IMR-90 (cell line): ENCODE data around the gene C14orf180. TPM values are rescaled to one million over a fixed set of nuclear protein-coding genes. Genes with fewer than 3 reads are reported as not detected.

Source experiments
- ATAC-seq: fragments of 200-7000 bp; cut with Tn5 transposase; 2 replicates; pipeline ENCODE4 v1.9.1; 2020; ENCODE audit warnings: low read depth, mild to moderate bottlenecking, moderate library complexity
- BruUV-seq: library from RNA; stranded (reverse); fragments of 400-500 nt; replicated peaks from 2 replicates; lab custom pipeline; 2021; lab: Mats Ljungman, UMichigan
- CTCF ChIA-PET: fragments of 300-600 bp; formaldehyde crosslinking; extraction: SDS; loops from one replicate; lab custom pipeline; 2021; ENCODE audit warnings: antibody characterized with exemption; lab: Yijun Ruan, JAX
- POLR2A ChIA-PET: fragments of 300-600 bp; sonication (Branson Sonifier 250); formaldehyde crosslinking; loops from one replicate; lab custom pipeline; 2022; ENCODE audit warnings: antibody characterized with exemption; ENCODE audit not compliant: unreplicated experiment; lab: Charles Lee
- DNase-seq: peaks from one replicate; pipeline ENCODE4 v3.0.0; 2013
- H2AFZ ChIP-seq: replicated peaks from 2 replicates; pipeline ENCODE3; 2013; ENCODE audit warnings: low read length, mild to moderate bottlenecking; ENCODE audit not compliant: poor library complexity
- H2AK5ac ChIP-seq: 2 replicates; pipeline ENCODE4 v1.6.1; 2013; ENCODE audit warnings: low read depth, low read length, inconsistent platforms
- H2AK9ac ChIP-seq: replicated peaks from 2 replicates; pipeline ENCODE3; 2013; ENCODE audit warnings: mild to moderate bottlenecking, low read depth, low read length, moderate library complexity; ENCODE audit not compliant: poor library complexity
- H2BK120ac ChIP-seq: 2 replicates; pipeline ENCODE4 v1.6.1; 2013; ENCODE audit warnings: low read depth, low read length, inconsistent platforms
- H2BK15ac ChIP-seq: 3 replicates; pipeline ENCODE4 v1.6.1; 2013; ENCODE audit warnings: low read depth, low read length, inconsistent platforms
- H2BK20ac ChIP-seq: 2 replicates; pipeline ENCODE4 v1.6.1; 2013; ENCODE audit warnings: low read depth, mild to moderate bottlenecking, inconsistent platforms, low read length, moderate library complexity
- H2BK5ac ChIP-seq: 2 replicates; pipeline ENCODE4 v1.6.1; 2013; ENCODE audit warnings: mild to moderate bottlenecking, low read depth, low read length, inconsistent platforms; ENCODE audit not compliant: poor library complexity, severe bottlenecking
- H3K14ac ChIP-seq: replicated peaks from 2 replicates; pipeline ENCODE4 v1.6.1; 2013; ENCODE audit warnings: low read depth, low read length, inconsistent platforms
- H3K18ac ChIP-seq: 2 replicates; pipeline ENCODE4 v1.6.1; 2013; ENCODE audit warnings: low read depth, low read length, control low read depth
- H3K23ac ChIP-seq: 2 replicates; pipeline ENCODE4 v1.6.1; 2013; ENCODE audit warnings: low read depth, low read length, inconsistent platforms
- H3K27ac ChIP-seq: 2 replicates; pipeline ENCODE4 v1.5.1; 2013; ENCODE audit warnings: mild to moderate bottlenecking, control low read depth, low read length; ENCODE audit not compliant: insufficient read depth
- H3K27me3 ChIP-seq: 2 replicates; pipeline ENCODE4 v1.6.1; 2013; ENCODE audit warnings: low read length; ENCODE audit not compliant: control insufficient read depth, insufficient read depth
- H3K36me3 ChIP-seq: 2 replicates; pipeline ENCODE4 v1.6.1; 2013; ENCODE audit warnings: low read length, mixed read lengths; ENCODE audit not compliant: control insufficient read depth, insufficient read depth
- H3K4ac ChIP-seq: 2 replicates; pipeline ENCODE4 v1.6.1; 2013; ENCODE audit warnings: low read depth, low read length, inconsistent platforms
- H3K4me1 ChIP-seq: 2 replicates; pipeline ENCODE4 v1.6.1; 2013; ENCODE audit warnings: low read length, mixed read lengths; ENCODE audit not compliant: control insufficient read depth, insufficient read depth
- H3K4me2 ChIP-seq: 2 replicates; pipeline ENCODE4 v1.6.1; 2013; ENCODE audit warnings: low read depth, mild to moderate bottlenecking, control low read depth, low read length, moderate library complexity
- H3K4me3 ChIP-seq: 2 replicates; pipeline ENCODE4 v1.5.1; 2013; ENCODE audit warnings: low read depth, mild to moderate bottlenecking, control low read depth, low read length, moderate library complexity; ENCODE audit not compliant: insufficient read depth
- H3K56ac ChIP-seq: 2 replicates; pipeline ENCODE4 v1.6.1; 2013; ENCODE audit warnings: low read length, inconsistent platforms; ENCODE audit not compliant: insufficient read depth; ENCODE audit errors: extremely low read depth
- H3K79me1 ChIP-seq, 2 experiments: 2 replicates each; pipeline ENCODE4 v1.6.1; 2013; ENCODE audit warnings: low read length in 2 of 2, inconsistent platforms in 1 of 2, low read depth in 1 of 2
- H3K9ac ChIP-seq: 2 replicates; pipeline ENCODE4 v1.6.1; 2013; ENCODE audit warnings: low read depth, low read length, control low read depth
- H3K9me1 ChIP-seq: 2 replicates; pipeline ENCODE4 v1.6.1; 2013; ENCODE audit warnings: low read length, inconsistent platforms; ENCODE audit not compliant: insufficient read depth
- H3K9me3 ChIP-seq: 2 replicates; pipeline ENCODE4 v1.6.1; 2013; ENCODE audit warnings: low read length; ENCODE audit not compliant: control insufficient read depth, insufficient read depth
- H4K20me1 ChIP-seq: 2 replicates; pipeline ENCODE4 v1.6.1; 2013; ENCODE audit warnings: low read length, inconsistent platforms; ENCODE audit not compliant: insufficient read depth
- H4K5ac ChIP-seq: 2 replicates; pipeline ENCODE4 v1.6.1; 2013; ENCODE audit warnings: mild to moderate bottlenecking, low read depth, low read length, control low read depth
- H4K8ac ChIP-seq, 2 experiments: 2 replicates each; pipeline ENCODE4 v1.6.1; 2013; ENCODE audit warnings: low read depth in 2 of 2, low read length in 2 of 2, control low read depth in 1 of 2, inconsistent platforms in 1 of 2
- H4K91ac ChIP-seq: 2 replicates; pipeline ENCODE4 v1.6.1; 2013; ENCODE audit warnings: low read depth, low read length, inconsistent platforms; ENCODE audit not compliant: insufficient read depth
- BHLHE40 ChIP-seq: fragments of 150-350 bp; IDR thresholded peaks from 2 replicates; pipeline ENCODE4 v1.6.1; 2016; ENCODE audit warnings: mild to moderate bottlenecking, low read depth, low read length
- CEBPB ChIP-seq: IDR thresholded peaks from 2 replicates; pipeline ENCODE4 v1.6.1; 2012; ENCODE audit warnings: low read depth, low read length, improper control_type of control experiment
- CHD1 ChIP-seq: IDR thresholded peaks from 2 replicates; pipeline ENCODE4 v1.6.1; 2012; ENCODE audit warnings: low read depth, low read length, improper control_type of control experiment
- ELK1 ChIP-seq: fragments of 150-350 bp; IDR thresholded peaks from 2 replicates; pipeline ENCODE4 v1.6.1; 2016; ENCODE audit warnings: low read depth, mild to moderate bottlenecking, low read length, moderate library complexity, borderline replicate concordance
- FOS ChIP-seq: fragments of 150-350 bp; IDR thresholded peaks from 2 replicates; pipeline ENCODE4 v1.6.1; 2016; ENCODE audit warnings: low read depth, low read length
- MAFK ChIP-seq: IDR thresholded peaks from 2 replicates; pipeline ENCODE4 v1.6.1; 2012; ENCODE audit warnings: low read depth, low read length, improper control_type of control experiment
- MAZ ChIP-seq: IDR thresholded peaks from 2 replicates; pipeline ENCODE4 v1.6.1; 2012; ENCODE audit warnings: low read depth, mild to moderate bottlenecking, low read length, improper control_type of control experiment, moderate library complexity, borderline replicate concordance
- MXI1 ChIP-seq: IDR thresholded peaks from 2 replicates; pipeline ENCODE4 v1.6.1; 2012; ENCODE audit warnings: low read depth, mild to moderate bottlenecking, low read length, moderate library complexity, borderline replicate concordance
- NFE2L2 ChIP-seq: fragments of 150-350 bp; IDR thresholded peaks from 2 replicates; pipeline ENCODE4 v1.6.1; 2016; ENCODE audit warnings: low read depth, mild to moderate bottlenecking, low read length
- POLR2A ChIP-seq: IDR thresholded peaks from 2 replicates; pipeline ENCODE4 v1.6.1; 2012; ENCODE audit warnings: mild to moderate bottlenecking, low read depth, low read length
- RAD21 ChIP-seq: IDR thresholded peaks from 2 replicates; pipeline ENCODE4 v1.6.1; 2012; ENCODE audit warnings: low read length, improper control_type of control experiment
- RCOR1 ChIP-seq: IDR thresholded peaks from 2 replicates; pipeline ENCODE4 v1.6.1; 2012; ENCODE audit warnings: mild to moderate bottlenecking, low read length, improper control_type of control experiment; ENCODE audit not compliant: insufficient replicate concordance
- RFX5 ChIP-seq: IDR thresholded peaks from 2 replicates; pipeline ENCODE4 v1.8.0; 2012; ENCODE audit warnings: low read depth, mild to moderate bottlenecking, low read length, moderate library complexity
- SMC3 ChIP-seq: fragments of 150-350 bp; IDR thresholded peaks from 2 replicates; pipeline ENCODE4 v1.6.1; 2016; ENCODE audit warnings: low read depth, mild to moderate bottlenecking, antibody characterized with exemption, low read length, moderate library complexity
- USF2 ChIP-seq: fragments of 150-350 bp; IDR thresholded peaks from 2 replicates; pipeline ENCODE4 v1.6.1; 2017; ENCODE audit warnings: mild to moderate bottlenecking, antibody characterized with exemption, low read length, low read depth
- whole genome bisulfite sequencing, 2 experiments: methylation state at CpG; one replicate each; pipeline versions ENCODE4 v1.1.5 to v1.1.7; 2013; ENCODE audit warnings: missing lambda C conversion rate in 2 of 2; ENCODE audit not compliant: insufficient read length in 1 of 2; ENCODE audit errors: extremely low coverage in 2 of 2; 5-methylcytosine and 5-hydroxymethylcytosine counted together
- dilution Hi-C: fragments of 300-500 bp; cut with HindIII; formaldehyde crosslinking; loops from one replicate; pipeline ENCODE4 v1.14.3; 2018; ENCODE audit warnings: low sequenced_read_pairs; ENCODE audit not compliant: unreplicated experiment
- in situ Hi-C: fragments of 300-500 bp; cut with MboI; formaldehyde crosslinking; loops from 3 replicates; pipeline ENCODE4 v1.14.3; 2019; ENCODE audit warnings: low sequenced_read_pairs, inconsistent platforms, mixed read lengths
- intact Hi-C: fragments of 100-400 bp; cut with micrococcal nuclease; formaldehyde crosslinking; loops from 2 replicates; pipeline ENCODE4 v1.10.0; 2022
- polyA plus RNA-seq, 3 experiments: library from polyadenylated mRNA; depleted of rRNA; stranded (reverse); fragments of >200 nt; gene quantifications; 2 replicates each; pipeline ENCODE4 v1.2.3, GENCODE V29; 2012; ENCODE audit warnings: low replicate concordance in 1 of 3
- total RNA-seq: library from RNA; depleted of rRNA; stranded (reverse); fragments of >200 nt; gene quantifications from 2 replicates; pipeline ENCODE4 v1.2.3, GENCODE V29; 2012
- TF ChIP-seq, protein P1 (sequence below): conservative IDR thresholded peaks from 2 replicates; pipeline ENCODE4 v1.5.1; 2012; ENCODE audit warnings: mild to moderate bottlenecking, low read depth, low read length, improper control_type of control experiment

The C14orf180 gene
- total and polyA plus RNA-seq, 2 of the 4 experiments (the other 2 are of a cell fraction), result not detected

DNA sequence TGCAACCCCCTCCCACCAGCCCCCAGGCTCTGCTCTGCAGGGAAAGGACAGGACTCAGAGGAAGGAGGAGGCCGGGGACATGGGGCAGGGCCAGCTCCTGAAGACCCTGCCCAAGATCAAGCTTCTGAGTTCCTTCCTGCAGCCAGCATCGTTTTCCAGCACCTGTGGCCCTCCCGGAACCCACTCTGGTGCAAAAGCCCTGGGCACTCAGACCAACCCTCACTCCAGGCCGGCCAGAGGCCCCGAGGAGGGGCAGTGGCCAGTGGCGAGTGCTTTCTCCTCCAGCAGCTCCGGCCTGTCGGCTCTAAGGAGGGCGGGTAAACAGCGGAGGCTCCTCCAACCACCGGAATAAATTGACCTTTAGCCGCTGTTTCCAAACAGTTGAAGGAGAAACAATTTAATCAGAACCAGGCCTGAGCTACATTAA lies 14.2 kb downstream of the C14orf180 start:
- dilution Hi-C loops, result no loop called here
- no peak overlapping the region for H3K14ac ChIP-seq
- no peak overlapping the region for H4K8ac ChIP-seq
- H2AFZ ChIP-seq, result no peak overlapping the region
- no peak overlapping the region for H3K4me2 ChIP-seq
- H3K27me3 ChIP-seq, result peaks cover 1% of the 10 kb centered on the region; the same call in 1 of the 2 replicates
- H2BK120ac ChIP-seq, result no peak overlapping the region
- 33% methylated on average over 2 of the region's 12 CpGs; no CpG with 5 or more reads in 1 of the 2 experiments for WGBS, 2 experiments
- H2BK20ac ChIP-seq, result no peak overlapping the region
- no peak overlapping the region for H3K56ac ChIP-seq
- no peaks in the 10 kb centered on the region for H3K9me3 ChIP-seq
- intact Hi-C loops, result no loop called here
- H2AK9ac ChIP-seq, result no peak overlapping the region
- H3K4ac ChIP-seq, result no peak overlapping the region
- TF ChIP-seq, protein P1, sequence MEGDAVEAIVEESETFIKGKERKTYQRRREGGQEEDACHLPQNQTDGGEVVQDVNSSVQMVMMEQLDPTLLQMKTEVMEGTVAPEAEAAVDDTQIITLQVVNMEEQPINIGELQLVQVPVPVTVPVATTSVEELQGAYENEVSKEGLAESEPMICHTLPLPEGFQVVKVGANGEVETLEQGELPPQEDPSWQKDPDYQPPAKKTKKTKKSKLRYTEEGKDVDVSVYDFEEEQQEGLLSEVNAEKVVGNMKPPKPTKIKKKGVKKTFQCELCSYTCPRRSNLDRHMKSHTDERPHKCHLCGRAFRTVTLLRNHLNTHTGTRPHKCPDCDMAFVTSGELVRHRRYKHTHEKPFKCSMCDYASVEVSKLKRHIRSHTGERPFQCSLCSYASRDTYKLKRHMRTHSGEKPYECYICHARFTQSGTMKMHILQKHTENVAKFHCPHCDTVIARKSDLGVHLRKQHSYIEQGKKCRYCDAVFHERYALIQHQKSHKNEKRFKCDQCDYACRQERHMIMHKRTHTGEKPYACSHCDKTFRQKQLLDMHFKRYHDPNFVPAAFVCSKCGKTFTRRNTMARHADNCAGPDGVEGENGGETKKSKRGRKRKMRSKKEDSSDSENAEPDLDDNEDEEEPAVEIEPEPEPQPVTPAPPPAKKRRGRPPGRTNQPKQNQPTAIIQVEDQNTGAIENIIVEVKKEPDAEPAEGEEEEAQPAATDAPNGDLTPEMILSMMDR, result no peak
- TF ChIP-seq CEBPB (no peak), CHD1 (no peak), RCOR1 (no peak), MAFK (no peak), BHLHE40 (no peak), RFX5 (no peak), NFE2L2 (no peak), POLR2A (no peak), ELK1 (no peak), MAZ (no peak), MXI1 (no peak), FOS (no peak), USF2 (no peak), SMC3 (no peak), RAD21 (no peak)
- 0 out of 2 replicates have a peak, but pooled peaks cover 4% of the 10 kb centered on the region for H3K9me1 ChIP-seq
- no peaks in the 10 kb centered on the region for H4K20me1 ChIP-seq
- no peak overlapping the region for H3K4me3 ChIP-seq
- no TSS peak for BruUV-seq
- no peak overlapping the region for H4K5ac ChIP-seq
- no peak overlapping the region for H4K91ac ChIP-seq
- POLR2A ChIA-PET, result no interaction called here
- H3K9ac ChIP-seq, result no peak overlapping the region
- H3K4me1 ChIP-seq, result no peaks in the 10 kb centered on the region
- ATAC-seq (no peak), DNase-seq (no peak)
- CTCF ChIA-PET, result no interaction called here
- H3K27ac ChIP-seq, result no peak overlapping the region
- no peak overlapping the region for H2BK5ac ChIP-seq
- H2AK5ac ChIP-seq, result no peak overlapping the region
- H3K36me3 ChIP-seq, result no peaks in the 10 kb centered on the region
- in situ Hi-C loops, result no loop called here
- H3K23ac ChIP-seq, result no peak overlapping the region
- H3K79me1 ChIP-seq, result no peaks in the 10 kb centered on the region
- no peak overlapping the region for H2BK15ac ChIP-seq
- H3K18ac ChIP-seq, result no peak overlapping the region
